ENCODE results near the gene DTNBP1. TPM values are rescaled to one million over a fixed set of nuclear protein-coding genes. Genes with fewer than 3 reads are reported as not detected.

The DTNBP1 gene
- total RNA-seq, 4 donors from 2014 or later: 12.8 to 58.6 (median 26.2) TPM

DNA sequence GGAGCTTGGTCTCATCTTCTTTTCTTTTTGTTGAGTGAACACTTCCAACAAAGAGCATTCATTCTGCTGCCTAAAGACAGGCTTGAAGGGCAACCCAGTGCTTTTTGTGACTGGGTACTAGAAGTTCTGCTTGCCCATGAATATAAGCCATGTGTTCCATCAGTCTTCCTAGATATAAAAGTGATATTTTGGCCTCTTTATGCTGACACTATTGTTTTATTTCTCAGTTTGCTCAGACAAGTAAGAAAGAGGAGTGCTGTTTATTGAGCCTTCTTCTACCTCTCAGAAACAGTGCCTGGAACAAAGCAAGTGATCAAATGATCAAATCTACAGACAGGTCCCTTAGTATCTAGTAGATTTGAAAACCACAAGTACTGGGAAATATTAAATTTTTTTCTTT is 2.4 kb upstream of the DTNBP1 start:
- Histone ChIP-seq H3K4me1 (peaks cover 0 to 6% (median 0%) of the 10 kb centered on the region in 4 donors), H3K4me3 (no peak overlapping the region), H3K27me3 (no peaks in the 10 kb centered on the region), H3K9me3 (no peaks in the 10 kb centered on the region), H3K36me3 (no peaks in the 10 kb centered on the region), H3K27ac (no peak overlapping the region)
- TF ChIP-seq POLR2A (IDR thresholded peaks at IDR 0.05): no peak
- TF ChIP-seq, protein P1, sequence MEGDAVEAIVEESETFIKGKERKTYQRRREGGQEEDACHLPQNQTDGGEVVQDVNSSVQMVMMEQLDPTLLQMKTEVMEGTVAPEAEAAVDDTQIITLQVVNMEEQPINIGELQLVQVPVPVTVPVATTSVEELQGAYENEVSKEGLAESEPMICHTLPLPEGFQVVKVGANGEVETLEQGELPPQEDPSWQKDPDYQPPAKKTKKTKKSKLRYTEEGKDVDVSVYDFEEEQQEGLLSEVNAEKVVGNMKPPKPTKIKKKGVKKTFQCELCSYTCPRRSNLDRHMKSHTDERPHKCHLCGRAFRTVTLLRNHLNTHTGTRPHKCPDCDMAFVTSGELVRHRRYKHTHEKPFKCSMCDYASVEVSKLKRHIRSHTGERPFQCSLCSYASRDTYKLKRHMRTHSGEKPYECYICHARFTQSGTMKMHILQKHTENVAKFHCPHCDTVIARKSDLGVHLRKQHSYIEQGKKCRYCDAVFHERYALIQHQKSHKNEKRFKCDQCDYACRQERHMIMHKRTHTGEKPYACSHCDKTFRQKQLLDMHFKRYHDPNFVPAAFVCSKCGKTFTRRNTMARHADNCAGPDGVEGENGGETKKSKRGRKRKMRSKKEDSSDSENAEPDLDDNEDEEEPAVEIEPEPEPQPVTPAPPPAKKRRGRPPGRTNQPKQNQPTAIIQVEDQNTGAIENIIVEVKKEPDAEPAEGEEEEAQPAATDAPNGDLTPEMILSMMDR (IDR thresholded peaks at IDR 0.05): no peak
- no peak for DNase-seq

DNA sequence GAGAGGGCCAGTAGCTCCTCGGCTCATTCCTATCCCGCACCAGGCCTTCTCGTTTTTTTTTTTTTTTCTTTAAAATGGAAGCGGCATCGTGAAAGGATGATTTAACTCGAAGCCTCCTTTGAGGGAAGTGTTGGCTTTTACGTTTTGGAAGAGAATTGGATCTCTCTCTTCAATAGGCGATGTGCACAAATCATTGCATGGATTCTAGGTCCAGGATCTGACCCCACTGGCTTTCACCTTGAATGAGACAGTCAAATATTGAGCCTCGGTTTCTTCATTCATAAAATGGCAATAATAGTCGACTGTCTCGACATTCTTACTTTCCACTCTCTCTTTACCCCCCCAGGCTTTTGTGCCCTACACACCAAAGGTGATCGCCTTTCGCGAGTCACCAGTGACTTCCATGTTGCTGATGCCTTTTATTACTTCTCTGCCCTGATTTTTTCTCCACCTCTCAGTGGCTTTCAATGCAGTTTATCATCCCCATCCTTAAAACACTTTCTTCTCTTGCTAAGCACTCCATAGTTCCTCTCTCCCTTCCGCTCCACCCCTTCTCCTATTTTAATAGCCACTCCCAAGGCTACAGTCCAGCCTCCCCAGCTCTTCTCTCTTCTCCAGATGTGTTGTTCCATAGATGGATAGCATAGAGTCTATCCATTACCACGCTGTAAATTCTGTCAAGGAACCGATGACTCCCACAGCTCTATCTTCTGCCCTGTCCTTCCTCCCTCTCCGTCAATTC is 473 bp upstream of the DTNBP1 start:
- Histone ChIP-seq H3K4me1 (peaks cover 0 to 6% (median 0%) of the 10 kb centered on the region in 4 donors), H3K4me3 (peak overlapping the region; percentile 90 to 93 (median 92)), H3K27me3 (no peaks in the 10 kb centered on the region), H3K27ac (peak overlapping the region in 2 of 4 donors; percentile 88 to 91), H3K36me3 (no peaks in the 10 kb centered on the region), H3K9me3 (no peaks in the 10 kb centered on the region)
- no peak for DNase-seq
- no peak for TF ChIP-seq POLR2A (IDR thresholded peaks at IDR 0.05)

DNA sequence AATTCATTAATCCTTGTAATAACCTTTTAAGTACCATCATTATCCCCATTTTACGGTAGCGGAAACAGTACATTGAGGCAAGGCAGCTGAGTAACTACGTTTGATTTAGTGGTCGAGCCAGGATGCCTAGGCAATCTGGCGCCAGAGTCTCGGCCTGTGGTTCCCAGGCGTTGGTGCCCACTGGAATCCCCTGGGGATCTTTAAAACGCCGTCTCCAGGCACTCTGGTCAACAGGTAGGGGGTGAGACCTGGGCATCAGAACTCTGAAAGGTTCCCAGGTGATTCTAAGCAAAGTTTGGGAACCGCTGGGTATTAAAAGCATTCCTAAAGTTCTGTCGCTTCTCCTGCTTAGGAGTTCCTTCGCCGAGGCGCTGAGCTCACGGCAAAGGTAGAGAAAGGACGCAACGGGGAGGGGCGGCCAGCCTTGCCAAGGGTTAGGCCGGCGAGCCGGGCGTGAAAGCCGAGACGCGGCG is 939 bp downstream of the DTNBP1 start:
- H3K27me3 ChIP-seq: no peaks in the 10 kb centered on the region
- peaks cover 0 to 6% (median 0%) of the 10 kb centered on the region in 4 donors for H3K4me1 ChIP-seq
- H3K36me3 ChIP-seq: no peaks in the 10 kb centered on the region
- peak overlapping the region; percentile 88 to 92 (median 90) for H3K27ac ChIP-seq
- TF ChIP-seq POLR2A (IDR thresholded peaks at IDR 0.05): no peak
- TF ChIP-seq, protein P1 (IDR thresholded peaks at IDR 0.05): no peak
- H3K9me3 ChIP-seq: no peaks in the 10 kb centered on the region
- H3K4me3 ChIP-seq: peak overlapping the region; percentile 90 to 93 (median 92)
- no peak for DNase-seq

- Histone ChIP-seq H3K9me3 (no peaks in the 10 kb centered on the region), H3K27ac (no peak overlapping the region), H3K36me3 (no peaks in the 10 kb centered on the region), H3K27me3 (no peaks in the 10 kb centered on the region), H3K4me1 (peaks cover 0 to 6% (median 0%) of the 10 kb centered on the region in 4 donors), H3K4me3 (no peak overlapping the region)
- TF ChIP-seq, protein P1 (IDR thresholded peaks at IDR 0.05): no peak
- TF ChIP-seq POLR2A (IDR thresholded peaks at IDR 0.05): no peak
- no peak for DNase-seq
Measured at GRCh38 chr6:15659181-15659580, 3.6 kb downstream of the DTNBP1 start.

GRCh38 chr6:15658181-15658744 is 4.6 kb downstream of the DTNBP1 start:
- H3K27me3 ChIP-seq: no peaks in the 10 kb centered on the region
- H3K4me3 ChIP-seq: no peak overlapping the region
- H3K4me1 ChIP-seq: peaks cover 0 to 6% (median 0%) of the 10 kb centered on the region in 4 donors
- H3K27ac ChIP-seq: peak overlapping the region in 1 of 4 donors; percentile 14
- H3K9me3 ChIP-seq: no peaks in the 10 kb centered on the region
- peak in 1 of 3 donors; percentile 32 for DNase-seq
- no peaks in the 10 kb centered on the region for H3K36me3 ChIP-seq
- no peak for TF ChIP-seq POLR2A (IDR thresholded peaks at IDR 0.05)
- TF ChIP-seq, protein P1 (IDR thresholded peaks at IDR 0.05): no peak

DNA sequence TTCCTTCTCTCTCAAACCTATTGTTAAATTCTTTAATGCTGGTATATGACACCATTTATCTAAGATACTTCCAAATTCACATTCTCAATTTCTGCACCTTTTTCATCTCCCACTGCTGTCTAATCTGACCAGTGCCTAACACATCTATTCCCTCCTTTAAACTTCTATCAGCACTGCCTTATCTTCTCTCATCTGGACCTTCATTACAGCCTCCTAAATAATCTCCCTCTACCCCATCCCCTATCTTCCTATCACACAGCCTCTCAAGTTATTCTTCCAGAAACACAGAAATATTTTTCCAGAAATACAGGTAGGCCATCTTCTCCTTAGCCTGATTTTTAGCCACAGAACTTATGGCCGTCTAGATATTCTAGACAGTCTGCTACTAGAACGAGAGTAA is 5.5 kb downstream of the DTNBP1 start:
- Histone ChIP-seq H3K27ac (no peak overlapping the region), H3K9me3 (no peaks in the 10 kb centered on the region), H3K4me1 (peaks cover 0 to 6% (median 0%) of the 10 kb centered on the region in 4 donors), H3K36me3 (no peaks in the 10 kb centered on the region), H3K4me3 (no peak overlapping the region), H3K27me3 (no peaks in the 10 kb centered on the region)
- no peak for DNase-seq
- no peak for TF ChIP-seq POLR2A (IDR thresholded peaks at IDR 0.05)
- TF ChIP-seq, protein P1 (IDR thresholded peaks at IDR 0.05): no peak

Measured in Peyer's patch (tissue), 4 donors.